ENCODE data around the gene LRRC75B. TPM values are rescaled to one million over a fixed set of nuclear protein-coding genes. Genes with fewer than 3 reads are reported as not detected.

Gene LRRC75B
- total and polyA plus RNA-seq, 2 of the 13 experiments (the other 11 are each of a cell fraction or from before 2014, with no cell fraction given) = 11.8 to 34.8 TPM

DNA sequence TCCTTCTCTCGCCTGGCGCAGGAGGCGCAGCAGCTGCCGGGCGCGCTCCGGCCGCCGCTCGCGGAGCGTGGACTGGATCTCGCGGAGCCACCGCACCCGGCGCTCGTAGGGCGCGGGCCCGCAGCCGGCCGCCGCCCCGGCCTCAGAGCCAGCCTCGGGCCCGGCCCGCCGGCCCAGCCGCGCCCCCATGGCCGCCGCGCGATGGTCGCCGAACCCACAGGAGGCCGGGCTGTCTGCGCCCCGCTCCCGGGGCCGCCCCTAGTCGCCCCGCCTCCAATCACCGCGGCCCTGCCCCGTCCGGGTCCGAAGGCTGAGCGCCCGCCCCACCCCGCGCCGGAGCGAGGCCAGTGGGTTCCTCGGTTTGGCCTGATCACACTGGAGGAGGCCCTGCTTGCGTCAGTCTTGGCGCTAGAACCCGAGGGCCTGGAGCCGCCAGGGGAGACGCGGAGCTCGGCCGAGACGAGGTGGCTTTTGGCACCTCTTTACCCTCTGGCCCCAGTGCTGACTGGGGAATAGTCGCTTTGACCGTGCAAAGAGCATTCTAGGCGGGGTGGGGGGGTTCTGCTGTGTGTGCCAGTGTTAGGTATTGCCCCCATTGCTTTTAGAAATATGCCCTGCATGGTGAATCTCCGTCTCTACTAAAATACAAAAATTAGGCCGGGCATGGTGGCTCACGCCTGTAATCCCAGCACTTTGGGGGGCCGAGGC, at the start of gene LRRC75B (continued):
- TF ChIP-seq, protein P1, sequence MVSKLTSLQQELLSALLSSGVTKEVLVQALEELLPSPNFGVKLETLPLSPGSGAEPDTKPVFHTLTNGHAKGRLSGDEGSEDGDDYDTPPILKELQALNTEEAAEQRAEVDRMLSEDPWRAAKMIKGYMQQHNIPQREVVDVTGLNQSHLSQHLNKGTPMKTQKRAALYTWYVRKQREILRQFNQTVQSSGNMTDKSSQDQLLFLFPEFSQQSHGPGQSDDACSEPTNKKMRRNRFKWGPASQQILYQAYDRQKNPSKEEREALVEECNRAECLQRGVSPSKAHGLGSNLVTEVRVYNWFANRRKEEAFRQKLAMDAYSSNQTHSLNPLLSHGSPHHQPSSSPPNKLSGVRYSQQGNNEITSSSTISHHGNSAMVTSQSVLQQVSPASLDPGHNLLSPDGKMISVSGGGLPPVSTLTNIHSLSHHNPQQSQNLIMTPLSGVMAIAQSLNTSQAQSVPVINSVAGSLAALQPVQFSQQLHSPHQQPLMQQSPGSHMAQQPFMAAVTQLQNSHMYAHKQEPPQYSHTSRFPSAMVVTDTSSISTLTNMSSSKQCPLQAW (CRISPR knock-in tag; IDR thresholded peaks at IDR 0.05) = peak; percentile 91
- TF ChIP-seq ZMYM3 (CRISPR knock-in tag; IDR thresholded peaks at IDR 0.05) = peak; percentile 65
- peak; percentile 67 for TF ChIP-seq BCL6 (CRISPR knock-in tag; IDR thresholded peaks at IDR 0.05)
- TF ChIP-seq, protein P2, sequence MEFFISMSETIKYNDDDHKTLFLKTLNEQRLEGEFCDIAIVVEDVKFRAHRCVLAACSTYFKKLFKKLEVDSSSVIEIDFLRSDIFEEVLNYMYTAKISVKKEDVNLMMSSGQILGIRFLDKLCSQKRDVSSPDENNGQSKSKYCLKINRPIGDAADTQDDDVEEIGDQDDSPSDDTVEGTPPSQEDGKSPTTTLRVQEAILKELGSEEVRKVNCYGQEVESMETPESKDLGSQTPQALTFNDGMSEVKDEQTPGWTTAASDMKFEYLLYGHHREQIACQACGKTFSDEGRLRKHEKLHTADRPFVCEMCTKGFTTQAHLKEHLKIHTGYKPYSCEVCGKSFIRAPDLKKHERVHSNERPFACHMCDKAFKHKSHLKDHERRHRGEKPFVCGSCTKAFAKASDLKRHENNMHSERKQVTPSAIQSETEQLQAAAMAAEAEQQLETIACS (CRISPR knock-in tag; IDR thresholded peaks at IDR 0.05) = peak; percentile 9; the same call in 1 of the 2 replicates
- TF ChIP-seq EHMT2 (IDR thresholded peaks at IDR 0.05; ENCODE audit: borderline replicate concordance, low read depth, low read length) = no peak
- TF ChIP-seq, protein P3, sequence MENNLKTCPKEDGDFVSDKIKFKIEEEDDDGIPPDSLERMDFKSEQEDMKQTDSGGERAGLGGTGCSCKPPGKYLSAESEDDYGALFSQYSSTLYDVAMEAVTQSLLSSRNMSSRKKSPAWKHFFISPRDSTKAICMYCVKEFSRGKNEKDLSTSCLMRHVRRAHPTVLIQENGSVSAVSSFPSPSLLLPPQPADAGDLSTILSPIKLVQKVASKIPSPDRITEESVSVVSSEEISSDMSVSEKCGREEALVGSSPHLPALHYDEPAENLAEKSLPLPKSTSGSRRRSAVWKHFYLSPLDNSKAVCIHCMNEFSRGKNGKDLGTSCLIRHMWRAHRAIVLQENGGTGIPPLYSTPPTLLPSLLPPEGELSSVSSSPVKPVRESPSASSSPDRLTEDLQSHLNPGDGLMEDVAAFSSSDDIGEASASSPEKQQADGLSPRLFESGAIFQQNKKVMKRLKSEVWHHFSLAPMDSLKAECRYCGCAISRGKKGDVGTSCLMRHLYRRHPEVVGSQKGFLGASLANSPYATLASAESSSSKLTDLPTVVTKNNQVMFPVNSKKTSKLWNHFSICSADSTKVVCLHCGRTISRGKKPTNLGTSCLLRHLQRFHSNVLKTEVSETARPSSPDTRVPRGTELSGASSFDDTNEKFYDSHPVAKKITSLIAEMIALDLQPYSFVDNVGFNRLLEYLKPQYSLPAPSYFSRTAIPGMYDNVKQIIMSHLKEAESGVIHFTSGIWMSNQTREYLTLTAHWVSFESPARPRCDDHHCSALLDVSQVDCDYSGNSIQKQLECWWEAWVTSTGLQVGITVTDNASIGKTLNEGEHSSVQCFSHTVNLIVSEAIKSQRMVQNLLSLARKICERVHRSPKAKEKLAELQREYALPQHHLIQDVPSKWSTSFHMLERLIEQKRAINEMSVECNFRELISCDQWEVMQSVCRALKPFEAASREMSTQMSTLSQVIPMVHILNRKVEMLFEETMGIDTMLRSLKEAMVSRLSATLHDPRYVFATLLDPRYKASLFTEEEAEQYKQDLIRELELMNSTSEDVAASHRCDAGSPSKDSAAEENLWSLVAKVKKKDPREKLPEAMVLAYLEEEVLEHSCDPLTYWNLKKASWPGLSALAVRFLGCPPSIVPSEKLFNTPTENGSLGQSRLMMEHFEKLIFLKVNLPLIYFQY (CRISPR knock-in tag; IDR thresholded peaks at IDR 0.05; ENCODE audit: borderline replicate concordance) = peak; percentile 78; the same call in 1 of the 2 replicates
- TF ChIP-seq ZNF124 (CRISPR knock-in tag; IDR thresholded peaks at IDR 0.05) = 0 out of 2 replicates have a peak, but pooled peaks have one; percentile 34
- peak; percentile 24; the same call in 1 of the 2 replicates for TF ChIP-seq ZNF644 (CRISPR knock-in tag; IDR thresholded peaks at IDR 0.05; ENCODE audit: low read depth)
- peak; percentile 9; the same call in 1 of the 2 replicates for TF ChIP-seq ZNF337 (CRISPR knock-in tag; IDR thresholded peaks at IDR 0.05; ENCODE audit: borderline replicate concordance, low read depth)
- no peak for TF ChIP-seq ZC3H13 (CRISPR knock-in tag; IDR thresholded peaks at IDR 0.05)
- TF ChIP-seq, protein P4, sequence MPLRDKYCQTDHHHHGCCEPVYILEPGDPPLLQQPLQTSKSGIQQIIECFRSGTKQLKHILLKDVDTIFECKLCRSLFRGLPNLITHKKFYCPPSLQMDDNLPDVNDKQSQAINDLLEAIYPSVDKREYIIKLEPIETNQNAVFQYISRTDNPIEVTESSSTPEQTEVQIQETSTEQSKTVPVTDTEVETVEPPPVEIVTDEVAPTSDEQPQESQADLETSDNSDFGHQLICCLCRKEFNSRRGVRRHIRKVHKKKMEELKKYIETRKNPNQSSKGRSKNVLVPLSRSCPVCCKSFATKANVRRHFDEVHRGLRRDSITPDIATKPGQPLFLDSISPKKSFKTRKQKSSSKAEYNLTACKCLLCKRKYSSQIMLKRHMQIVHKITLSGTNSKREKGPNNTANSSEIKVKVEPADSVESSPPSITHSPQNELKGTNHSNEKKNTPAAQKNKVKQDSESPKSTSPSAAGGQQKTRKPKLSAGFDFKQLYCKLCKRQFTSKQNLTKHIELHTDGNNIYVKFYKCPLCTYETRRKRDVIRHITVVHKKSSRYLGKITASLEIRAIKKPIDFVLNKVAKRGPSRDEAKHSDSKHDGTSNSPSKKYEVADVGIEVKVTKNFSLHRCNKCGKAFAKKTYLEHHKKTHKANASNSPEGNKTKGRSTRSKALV (CRISPR knock-in tag; IDR thresholded peaks at IDR 0.05) = peak; percentile 55; the same call in 1 of the 2 replicates
- peak; percentile 53 for TF ChIP-seq ZNF292 (CRISPR knock-in tag; IDR thresholded peaks at IDR 0.05; ENCODE audit: borderline replicate concordance, low read depth)
- no peak for TF ChIP-seq FOXC1 (CRISPR knock-in tag; IDR thresholded peaks at IDR 0.05; ENCODE audit: borderline replicate concordance)
- TF ChIP-seq, protein P5, sequence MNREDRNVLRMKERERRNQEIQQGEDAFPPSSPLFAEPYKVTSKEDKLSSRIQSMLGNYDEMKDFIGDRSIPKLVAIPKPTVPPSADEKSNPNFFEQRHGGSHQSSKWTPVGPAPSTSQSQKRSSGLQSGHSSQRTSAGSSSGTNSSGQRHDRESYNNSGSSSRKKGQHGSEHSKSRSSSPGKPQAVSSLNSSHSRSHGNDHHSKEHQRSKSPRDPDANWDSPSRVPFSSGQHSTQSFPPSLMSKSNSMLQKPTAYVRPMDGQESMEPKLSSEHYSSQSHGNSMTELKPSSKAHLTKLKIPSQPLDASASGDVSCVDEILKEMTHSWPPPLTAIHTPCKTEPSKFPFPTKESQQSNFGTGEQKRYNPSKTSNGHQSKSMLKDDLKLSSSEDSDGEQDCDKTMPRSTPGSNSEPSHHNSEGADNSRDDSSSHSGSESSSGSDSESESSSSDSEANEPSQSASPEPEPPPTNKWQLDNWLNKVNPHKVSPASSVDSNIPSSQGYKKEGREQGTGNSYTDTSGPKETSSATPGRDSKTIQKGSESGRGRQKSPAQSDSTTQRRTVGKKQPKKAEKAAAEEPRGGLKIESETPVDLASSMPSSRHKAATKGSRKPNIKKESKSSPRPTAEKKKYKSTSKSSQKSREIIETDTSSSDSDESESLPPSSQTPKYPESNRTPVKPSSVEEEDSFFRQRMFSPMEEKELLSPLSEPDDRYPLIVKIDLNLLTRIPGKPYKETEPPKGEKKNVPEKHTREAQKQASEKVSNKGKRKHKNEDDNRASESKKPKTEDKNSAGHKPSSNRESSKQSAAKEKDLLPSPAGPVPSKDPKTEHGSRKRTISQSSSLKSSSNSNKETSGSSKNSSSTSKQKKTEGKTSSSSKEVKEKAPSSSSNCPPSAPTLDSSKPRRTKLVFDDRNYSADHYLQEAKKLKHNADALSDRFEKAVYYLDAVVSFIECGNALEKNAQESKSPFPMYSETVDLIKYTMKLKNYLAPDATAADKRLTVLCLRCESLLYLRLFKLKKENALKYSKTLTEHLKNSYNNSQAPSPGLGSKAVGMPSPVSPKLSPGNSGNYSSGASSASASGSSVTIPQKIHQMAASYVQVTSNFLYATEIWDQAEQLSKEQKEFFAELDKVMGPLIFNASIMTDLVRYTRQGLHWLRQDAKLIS (CRISPR knock-in tag; IDR thresholded peaks at IDR 0.05) = no peak

All from HepG2 (cell line).